Measurements from ENCODE around the gene MEGF6. TPM values are rescaled to one million over a fixed set of nuclear protein-coding genes. Genes with fewer than 3 reads are reported as not detected.

The MEGF6 gene
- total RNA-seq, 2 donors from 2014 or later = 273 to 304 TPM

- Histone ChIP-seq H3K4me3 (no peak overlapping the region), H3K9me3 (no peaks in the 10 kb centered on the region), H3K27me3 (replicated peaks; ENCODE audit: insufficient read depth) (no peaks in the 10 kb centered on the region), H3K27ac (no peak overlapping the region), H3K36me3 (peaks cover 55% of the 10 kb centered on the region), H3K4me1 (ENCODE audit: control insufficient read depth in 1 of 2, low read depth in 2 of 2) (peaks cover 13 to 28% of the 10 kb centered on the region in 2 donors)
- ATAC-seq (ENCODE audit: insufficient number of reproducible peaks, low FRiP score, low read depth) = no peak
- TF ChIP-seq, protein P1, sequence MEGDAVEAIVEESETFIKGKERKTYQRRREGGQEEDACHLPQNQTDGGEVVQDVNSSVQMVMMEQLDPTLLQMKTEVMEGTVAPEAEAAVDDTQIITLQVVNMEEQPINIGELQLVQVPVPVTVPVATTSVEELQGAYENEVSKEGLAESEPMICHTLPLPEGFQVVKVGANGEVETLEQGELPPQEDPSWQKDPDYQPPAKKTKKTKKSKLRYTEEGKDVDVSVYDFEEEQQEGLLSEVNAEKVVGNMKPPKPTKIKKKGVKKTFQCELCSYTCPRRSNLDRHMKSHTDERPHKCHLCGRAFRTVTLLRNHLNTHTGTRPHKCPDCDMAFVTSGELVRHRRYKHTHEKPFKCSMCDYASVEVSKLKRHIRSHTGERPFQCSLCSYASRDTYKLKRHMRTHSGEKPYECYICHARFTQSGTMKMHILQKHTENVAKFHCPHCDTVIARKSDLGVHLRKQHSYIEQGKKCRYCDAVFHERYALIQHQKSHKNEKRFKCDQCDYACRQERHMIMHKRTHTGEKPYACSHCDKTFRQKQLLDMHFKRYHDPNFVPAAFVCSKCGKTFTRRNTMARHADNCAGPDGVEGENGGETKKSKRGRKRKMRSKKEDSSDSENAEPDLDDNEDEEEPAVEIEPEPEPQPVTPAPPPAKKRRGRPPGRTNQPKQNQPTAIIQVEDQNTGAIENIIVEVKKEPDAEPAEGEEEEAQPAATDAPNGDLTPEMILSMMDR (IDR thresholded peaks at IDR 0.05) = no peak
- no peak for DNase-seq (ENCODE audit: low spot score)
These were observed 108.4 kb downstream of the MEGF6 start for GRCh38 chr1:3502641-3503524.

GRCh38 chr1:3501856-3502640 is 109.3 kb downstream of the MEGF6 start:
- peaks cover 13 to 28% of the 10 kb centered on the region in 2 donors for H3K4me1 ChIP-seq (ENCODE audit: control insufficient read depth in 1 of 2, low read depth in 2 of 2)
- TF ChIP-seq, protein P1 (IDR thresholded peaks at IDR 0.05) = no peak
- H3K4me3 ChIP-seq = no peak overlapping the region
- DNase-seq (ENCODE audit: low spot score) (no peak), ATAC-seq (ENCODE audit: insufficient number of reproducible peaks, low FRiP score, low read depth) (no peak)
- H3K36me3 ChIP-seq = peaks cover 52% of the 10 kb centered on the region
- H3K9me3 ChIP-seq = no peaks in the 10 kb centered on the region
- no peaks in the 10 kb centered on the region for H3K27me3 ChIP-seq (replicated peaks; ENCODE audit: insufficient read depth)
- peak overlapping the region in 1 of 2 donors; percentile 11 for H3K27ac ChIP-seq

DNA sequence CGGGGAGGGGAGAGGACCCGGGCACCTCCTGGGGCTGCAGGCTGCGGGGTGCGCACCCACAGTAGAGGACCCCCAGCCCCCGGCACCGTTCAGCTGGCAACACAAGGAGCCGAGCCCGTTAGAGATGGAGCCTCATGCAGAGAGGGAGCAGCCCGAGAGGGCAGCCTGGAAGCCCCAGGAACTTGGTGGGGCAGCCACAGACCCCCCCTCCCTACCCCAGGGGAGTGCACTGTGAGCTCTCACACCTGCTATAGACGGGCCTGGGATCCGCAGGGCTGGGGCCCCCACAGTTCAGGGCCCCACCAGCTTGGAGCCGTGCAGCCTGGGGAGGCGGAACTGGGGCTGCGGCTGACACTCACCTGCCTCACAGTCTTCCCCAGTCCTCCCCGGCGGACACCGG is 109.9 kb downstream of the MEGF6 start:
- Histone ChIP-seq H3K27me3 (replicated peaks; ENCODE audit: insufficient read depth) (no peaks in the 10 kb centered on the region), H3K36me3 (peaks cover 53% of the 10 kb centered on the region), H3K9me3 (no peaks in the 10 kb centered on the region), H3K4me3 (no peak overlapping the region), H3K27ac (no peak overlapping the region), H3K4me1 (ENCODE audit: control insufficient read depth in 1 of 2, low read depth in 2 of 2) (peaks cover 13 to 28% of the 10 kb centered on the region in 2 donors)
- DNase-seq (ENCODE audit: low spot score) (no peak), ATAC-seq (ENCODE audit: insufficient number of reproducible peaks, low FRiP score, low read depth) (no peak)
- TF ChIP-seq, protein P1 (IDR thresholded peaks at IDR 0.05) = no peak

DNA sequence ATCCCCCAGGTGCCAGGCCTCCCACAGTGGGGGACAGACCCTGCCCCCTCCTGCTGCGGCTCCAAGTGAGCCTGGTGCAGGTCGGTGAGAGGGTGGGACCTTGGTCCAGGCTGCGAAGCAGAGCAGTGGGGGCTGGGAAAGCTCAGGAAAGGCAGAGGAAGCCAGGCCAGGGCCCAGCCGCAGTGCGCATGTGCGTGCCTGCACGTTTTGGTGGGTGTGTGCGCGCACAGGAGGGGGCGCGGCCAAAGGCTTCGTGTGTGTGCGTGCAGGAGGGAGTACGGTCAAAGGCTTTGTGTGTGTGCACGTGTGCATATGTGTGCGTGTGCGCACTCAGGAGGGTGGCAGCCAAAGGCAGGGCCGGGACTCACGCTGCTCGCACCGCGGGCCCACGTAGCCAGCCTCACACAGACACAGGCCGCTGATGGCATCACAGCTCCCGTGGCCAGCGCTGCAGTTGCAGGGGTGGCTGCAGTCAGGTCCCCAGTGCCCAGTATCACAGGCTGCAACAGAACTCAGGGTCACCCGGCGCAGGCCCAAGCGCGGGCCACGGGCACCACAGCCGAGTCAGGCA is 111.0 kb downstream of the MEGF6 start:
- no peaks in the 10 kb centered on the region for H3K9me3 ChIP-seq
- ATAC-seq (ENCODE audit: insufficient number of reproducible peaks, low FRiP score, low read depth) = no peak

More for the DNA sequence above, 111.0 kb downstream of the MEGF6 start:
- DNase-seq (ENCODE audit: low spot score) = no peak
- H3K27ac ChIP-seq = no peak overlapping the region
- H3K4me1 ChIP-seq (ENCODE audit: control insufficient read depth in 1 of 2, low read depth in 2 of 2) = peaks cover 13 to 25% of the 10 kb centered on the region in 2 donors
- no peak overlapping the region for H3K4me3 ChIP-seq
- TF ChIP-seq, protein P1 (IDR thresholded peaks at IDR 0.05) = no peak
- H3K27me3 ChIP-seq (replicated peaks; ENCODE audit: insufficient read depth) = no peaks in the 10 kb centered on the region
- H3K36me3 ChIP-seq = peaks cover 57% of the 10 kb centered on the region

Measured in thoracic aorta (tissue), 2 donors.